HG02852 (cell line): ENCODE results near the gene ESYT3.
A peak's percentile ranks its signal among the peaks of the same experiment; 100 is the strongest.
"Not testable (repeated sequence)": the region's sequence is repeated elsewhere in the genome, so short reads cannot be mapped to it uniquely, and the experiment has no call there.

ENCODE experiments used
- ATAC-seq: cut with Tn5 transposase; IDR thresholded peaks from one replicate; pipeline ENCODE4 v1.9.1; 2021; ENCODE audit warnings: mild to moderate bottlenecking, moderate library complexity; ENCODE audit not compliant: unreplicated experiment

Gene ESYT3

GRCh38 chr3:138408751-138409570, 25.5 kb upstream of the ESYT3 start:
- ATAC-seq, result no peak

- ATAC-seq, result no peak
Measured at GRCh38 chr3:138412821-138413551, 21.4 kb upstream of the ESYT3 start.

DNA sequence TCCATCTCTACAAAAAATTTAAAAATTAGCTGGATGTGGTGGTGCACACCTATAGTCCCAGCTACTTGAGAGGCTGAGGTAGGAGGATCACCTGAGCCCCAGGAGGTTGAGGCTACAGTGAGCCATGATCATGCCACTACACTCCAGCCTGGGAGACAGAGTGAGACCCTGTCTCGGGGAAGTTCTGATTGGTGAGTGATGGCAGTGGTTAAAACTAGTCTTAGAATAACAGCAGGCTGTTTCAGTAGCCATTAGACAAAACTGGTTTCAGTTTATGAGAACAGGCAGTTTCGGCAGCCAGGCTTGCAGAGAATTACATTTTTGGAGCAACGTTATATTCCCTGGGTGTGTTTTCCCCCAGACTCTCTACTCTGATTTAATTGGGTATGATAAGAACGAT, 18.2 kb upstream of the ESYT3 start:
- ATAC-seq, result not testable (repeated sequence)

DNA sequence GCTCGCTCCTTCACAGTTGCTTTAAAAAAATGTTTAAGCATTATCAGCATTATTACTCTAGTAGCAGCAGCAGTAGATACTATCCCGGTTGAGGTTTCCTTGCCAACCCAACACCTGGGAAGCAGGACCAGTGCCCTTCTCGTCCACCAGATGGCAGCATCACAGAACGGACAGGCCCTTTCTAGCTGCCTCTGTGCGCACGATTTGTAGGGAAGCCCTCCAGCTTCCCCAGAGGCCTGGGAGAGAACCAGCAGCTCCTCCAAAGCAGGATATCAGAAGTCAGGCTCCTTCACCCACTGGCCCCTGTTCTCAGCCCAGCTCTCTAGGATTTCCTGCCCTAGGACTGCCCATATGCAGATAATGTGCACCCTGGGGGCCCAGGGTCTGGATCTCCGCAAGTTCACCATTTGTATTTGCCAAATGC, 16.8 kb upstream of the ESYT3 start:
- ATAC-seq, result peak; percentile 75

DNA sequence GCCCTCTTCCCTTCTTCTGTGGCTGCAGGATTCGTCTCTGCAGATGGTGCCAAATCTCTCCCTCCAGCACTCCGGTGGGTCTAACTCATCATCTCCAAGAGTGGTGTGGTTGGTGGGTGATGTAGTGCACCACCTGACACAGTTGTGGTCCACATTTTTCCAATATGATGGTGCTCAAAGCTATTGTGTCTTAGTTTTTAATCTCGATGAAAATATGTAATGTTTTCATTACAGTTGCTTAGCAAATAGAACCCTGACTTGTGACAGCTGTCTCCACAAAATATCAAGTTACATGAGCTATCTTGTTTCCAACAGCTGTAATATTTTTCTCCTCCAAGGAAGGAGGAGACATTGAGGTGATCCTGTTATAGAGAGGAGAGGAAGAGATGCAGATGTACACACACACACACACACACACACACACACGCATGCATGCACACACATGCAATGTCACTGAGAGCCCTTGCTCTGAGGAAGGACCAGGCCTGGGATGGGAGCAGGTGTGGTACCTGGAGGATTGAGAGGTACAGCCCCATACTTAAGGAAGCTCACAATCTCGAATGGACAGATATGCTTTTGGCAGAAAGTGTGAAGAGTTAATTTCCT, 15.7 kb upstream of the ESYT3 start:
- no peak for ATAC-seq

DNA sequence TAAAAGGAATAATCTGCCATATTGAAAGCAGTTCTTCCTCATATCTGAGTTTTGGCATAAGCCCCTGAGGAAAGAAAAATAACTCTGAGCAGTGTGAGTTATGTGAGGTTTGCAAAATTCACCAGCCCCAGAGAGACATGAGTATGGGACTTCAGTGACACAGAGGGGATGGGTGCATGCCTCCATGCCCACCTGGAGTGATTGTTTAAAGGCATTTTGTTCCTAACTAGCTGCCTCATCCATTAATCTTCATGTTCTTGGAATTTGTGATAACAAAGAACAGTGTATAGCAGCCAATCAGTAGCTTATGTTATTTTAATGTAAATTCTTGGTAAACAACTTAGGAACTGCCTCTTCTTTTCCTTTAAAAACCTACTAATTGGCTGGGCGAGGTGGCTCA, 11.1 kb upstream of the ESYT3 start:
- ATAC-seq, result no peak

- ATAC-seq, result no peak
Measured at GRCh38 chr3:138424323-138424722, 10.1 kb upstream of the ESYT3 start.

- ATAC-seq, result no peak
Measured at GRCh38 chr3:138426211-138426610, 8.2 kb upstream of the ESYT3 start.

DNA sequence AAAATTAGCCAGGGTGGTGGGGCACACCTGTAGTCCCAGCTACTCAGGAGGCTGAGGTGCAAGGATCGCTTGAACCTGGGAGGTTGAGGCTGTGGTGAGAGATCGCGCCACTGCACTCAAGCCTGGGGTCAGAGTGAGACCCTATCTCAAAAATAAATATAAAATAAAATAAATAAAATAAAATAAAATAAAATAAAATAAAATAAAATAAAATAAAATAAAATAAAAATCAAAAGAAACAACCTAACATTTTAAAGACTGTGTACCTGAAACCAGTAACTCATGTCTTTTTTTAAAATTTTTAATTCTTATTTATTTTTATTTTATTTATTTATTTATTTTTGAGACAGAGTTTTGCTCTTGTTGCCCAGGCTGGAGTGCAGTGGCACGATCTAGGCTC, 7.7 kb upstream of the ESYT3 start:
- ATAC-seq, result not testable (repeated sequence)

GRCh38 chr3:138429665-138430064, 4.8 kb upstream of the ESYT3 start:
- ATAC-seq, result no peak

GRCh38 chr3:138432576-138433240, 1.7 kb upstream of the ESYT3 start:
- no peak for ATAC-seq

DNA sequence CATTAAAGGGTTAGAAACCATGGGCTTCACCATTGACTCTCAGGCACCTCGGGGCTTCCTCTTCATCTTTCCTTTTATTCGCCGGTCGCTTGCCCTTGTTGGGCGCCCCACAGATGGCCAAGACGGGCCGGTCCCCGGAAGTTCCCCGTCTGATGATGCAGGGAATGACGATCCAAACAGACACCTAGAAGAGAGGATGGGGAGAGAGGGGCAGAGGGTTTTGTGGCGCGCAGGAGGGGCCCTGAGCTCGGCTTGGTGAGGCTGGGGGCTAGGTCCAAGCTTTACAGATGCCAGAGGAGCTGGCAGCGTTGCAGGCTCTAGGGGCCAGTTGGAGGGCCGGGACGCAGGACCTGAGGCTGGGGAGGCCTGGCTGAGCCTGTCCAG, 532 bp upstream of the ESYT3 start:
- ATAC-seq, result no peak

GRCh38 chr3:138434875-138435772, 708 bp downstream of the ESYT3 start:
- no peak for ATAC-seq

DNA sequence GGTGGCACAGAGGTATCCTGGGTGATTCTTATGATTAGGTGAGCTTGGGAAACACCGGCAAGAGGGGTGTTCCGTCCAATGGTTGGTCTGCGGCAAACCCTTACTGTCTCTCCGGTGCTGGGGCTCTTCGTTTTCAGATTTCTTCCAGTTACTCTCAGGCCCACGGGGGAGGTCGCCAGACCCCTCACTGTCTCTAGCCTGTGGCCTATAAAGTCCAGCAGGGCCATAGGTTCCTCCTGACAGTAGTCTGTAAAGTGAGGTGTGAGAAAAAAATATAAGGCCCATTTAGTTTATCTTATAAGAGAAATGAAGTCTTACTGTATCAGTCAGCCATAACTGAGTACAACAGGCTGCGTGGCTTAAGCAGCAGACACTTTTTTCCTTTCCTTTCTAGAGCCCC, 1.4 kb downstream of the ESYT3 start:
- ATAC-seq, result no peak

DNA sequence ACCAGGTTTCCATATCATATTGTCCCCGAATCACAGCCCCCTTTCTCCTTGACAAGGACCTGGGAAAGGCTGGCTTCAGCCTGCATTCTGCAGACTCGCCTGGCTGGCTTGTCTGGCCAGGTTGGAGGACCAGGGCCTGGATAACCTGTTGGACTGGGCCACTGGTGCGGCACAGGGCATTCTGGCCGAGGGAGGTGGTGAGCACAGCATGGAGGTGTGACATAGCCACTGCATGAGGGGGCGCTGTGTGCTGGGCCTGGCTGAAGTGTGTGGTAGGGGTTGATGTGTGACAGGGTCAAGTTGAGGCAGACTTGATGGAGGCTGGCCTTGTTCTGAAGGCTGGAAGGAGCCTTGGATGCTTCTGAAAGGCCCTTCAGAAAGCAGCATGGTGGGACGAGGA, 2.9 kb downstream of the ESYT3 start:
- ATAC-seq, result no peak

DNA sequence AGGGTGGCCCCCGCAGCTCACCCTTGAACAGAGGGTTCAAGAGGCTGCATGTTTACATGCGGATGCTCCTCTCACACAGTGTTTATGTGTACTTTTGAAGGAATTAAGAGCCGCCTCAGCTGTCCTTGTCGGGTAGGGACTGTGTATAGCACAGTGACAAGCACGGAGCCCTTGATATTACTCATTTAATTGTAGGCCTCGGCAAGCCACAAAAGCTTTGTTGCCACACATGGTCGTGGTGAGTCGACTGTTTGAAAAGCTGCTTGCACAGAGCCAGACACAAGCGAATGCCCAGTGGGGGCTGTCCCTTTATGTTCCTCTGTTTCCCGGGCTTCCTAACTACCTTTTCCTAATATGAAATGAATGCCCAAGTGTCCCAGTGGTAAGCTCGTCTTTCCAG, 4.5 kb downstream of the ESYT3 start:
- no peak for ATAC-seq

- no peak for ATAC-seq
Measured at GRCh38 chr3:138439646-138440045, 5.2 kb downstream of the ESYT3 start.

GRCh38 chr3:138440121-138440521, 5.7 kb downstream of the ESYT3 start:
- no peak for ATAC-seq

GRCh38 chr3:138440596-138440995, 6.2 kb downstream of the ESYT3 start:
- ATAC-seq, result no peak

GRCh38 chr3:138441256-138441655, 6.8 kb downstream of the ESYT3 start:
- ATAC-seq, result no peak
